ENCODE results near the gene RAG1.

GRCh38 chr11:36530840-36531239, 37.0 kb upstream of the RAG1 start:
- TF ChIP-seq POLR2A (IDR thresholded peaks at IDR 0.05) (no peak), POLR2AphosphoS5 (IDR thresholded peaks at IDR 0.05) (no peak)
